GM15510 (cell line): ENCODE measurements around the gene IL17C.

ENCODE experiments used
- POLR2A ChIP-seq: IDR thresholded peaks from 3 replicates; pipeline ENCODE4 v1.6.1; 2011; ENCODE audit warnings: borderline replicate concordance; ENCODE audit not compliant: insufficient read length; ENCODE audit errors: extremely low read depth

IL17C gene

GRCh38 chr16:88655053-88655732 is 16.8 kb downstream of the IL17C start:
- no peak for TF ChIP-seq POLR2A

GRCh38 chr16:88655733-88656281 is 17.4 kb downstream of the IL17C start:
- TF ChIP-seq POLR2A, result no peak

- no peak for TF ChIP-seq POLR2A
Observed at GRCh38 chr16:88656291-88656980, 18.1 kb downstream of the IL17C start.

- TF ChIP-seq POLR2A, result no peak
Observed at GRCh38 chr16:88657371-88657770, 19.0 kb downstream of the IL17C start.

GRCh38 chr16:88658714-88659113 is 20.3 kb downstream of the IL17C start:
- TF ChIP-seq POLR2A, result no peak

GRCh38 chr16:88659160-88659559 is 20.8 kb downstream of the IL17C start:
- no peak for TF ChIP-seq POLR2A

GRCh38 chr16:88661468-88661867 is 23.1 kb downstream of the IL17C start:
- TF ChIP-seq POLR2A, result no peak

- TF ChIP-seq POLR2A, result no peak
Observed at GRCh38 chr16:88662222-88662842, 24.0 kb downstream of the IL17C start.

GRCh38 chr16:88662843-88663606 is 24.7 kb downstream of the IL17C start, which contains the start of gene MVD:
TSS of gene MVD (minus strand) at chr16:88663091. CDS start at chr16:88663080, 11 bp downstream.
- peak; percentile 92 for TF ChIP-seq POLR2A

GRCh38 chr16:88665148-88665547 is 26.8 kb downstream of the IL17C start:
- TF ChIP-seq POLR2A, result no peak

GRCh38 chr16:88665570-88665969 is 27.2 kb downstream of the IL17C start:
- no peak for TF ChIP-seq POLR2A

- TF ChIP-seq POLR2A, result no peak
Observed at GRCh38 chr16:88667461-88667860, 29.1 kb downstream of the IL17C start.

GRCh38 chr16:88669980-88670379 is 31.6 kb downstream of the IL17C start:
- no peak for TF ChIP-seq POLR2A

GRCh38 chr16:88671806-88672205 is 33.4 kb downstream of the IL17C start:
- no peak for TF ChIP-seq POLR2A

GRCh38 chr16:88672776-88673175 is 34.4 kb downstream of the IL17C start:
- TF ChIP-seq POLR2A, result no peak
